Stimulated activated CD4-positive, alpha-beta T cell treated with anti-CD3 and anti-CD28 coated beads, Interleukin-12 subunit alpha, Interleukin-12 subunit beta, amount 100 ng/mL, for 24 hours (primary cell): ENCODE measurements around the gene CDCA7L.
"Not testable (repeated sequence)": the region's sequence is repeated elsewhere in the genome, so short reads cannot be mapped to it uniquely, and the experiment has no call there.

Source experiments
- DNase-seq, 2 experiments: peaks; one replicate each; pipeline ENCODE4 v3.0.0-alpha.2; 2020; ENCODE audit warnings: low read depth in 2 of 2

Gene CDCA7L

DNA sequence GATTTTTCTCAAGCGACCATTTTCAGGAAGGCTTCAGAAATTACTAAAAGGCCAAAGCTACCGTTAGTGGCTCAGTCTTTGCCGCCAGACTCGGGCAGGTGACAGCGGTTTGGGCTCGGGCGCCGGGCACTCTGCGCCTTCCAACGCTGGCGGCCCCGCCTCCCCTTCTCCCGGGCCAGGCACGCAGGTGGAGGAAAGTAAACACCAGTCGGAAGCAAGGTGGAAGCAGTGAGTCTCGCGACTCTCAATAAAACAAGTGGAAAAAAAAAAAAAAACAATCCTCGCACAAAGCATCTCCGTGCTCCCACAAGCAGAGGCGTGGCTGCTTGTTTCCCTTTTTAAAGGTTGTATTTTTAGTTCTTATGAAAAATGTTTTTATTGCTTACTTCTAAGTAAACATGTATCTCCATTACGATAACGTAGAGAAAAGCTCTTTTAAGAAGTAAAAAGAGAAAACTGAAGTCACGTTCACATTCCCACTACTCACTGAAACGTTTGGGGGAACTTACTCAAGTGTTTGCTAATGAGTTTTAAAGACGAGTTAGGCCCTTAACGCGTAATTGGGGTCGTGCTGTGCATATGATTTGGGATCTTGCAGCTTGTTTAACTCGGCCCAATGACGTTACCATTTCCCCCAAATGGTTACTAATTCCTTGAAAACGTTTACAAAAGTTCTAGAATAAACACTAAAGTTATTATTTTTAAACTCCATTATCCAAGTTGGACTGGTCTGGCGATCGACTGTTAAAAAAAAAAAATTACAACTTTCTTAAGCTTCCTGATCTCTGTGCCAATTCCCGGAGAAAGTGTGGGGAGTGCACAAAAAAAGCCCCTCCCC is 864 bp downstream of the CDCA7L start:
- DNase-seq, result peak in 1 of 2 experiments; percentile 52

GRCh38 chr7:21943436-21943835 is 2.3 kb downstream of the CDCA7L start:
- no peak for DNase-seq

DNA sequence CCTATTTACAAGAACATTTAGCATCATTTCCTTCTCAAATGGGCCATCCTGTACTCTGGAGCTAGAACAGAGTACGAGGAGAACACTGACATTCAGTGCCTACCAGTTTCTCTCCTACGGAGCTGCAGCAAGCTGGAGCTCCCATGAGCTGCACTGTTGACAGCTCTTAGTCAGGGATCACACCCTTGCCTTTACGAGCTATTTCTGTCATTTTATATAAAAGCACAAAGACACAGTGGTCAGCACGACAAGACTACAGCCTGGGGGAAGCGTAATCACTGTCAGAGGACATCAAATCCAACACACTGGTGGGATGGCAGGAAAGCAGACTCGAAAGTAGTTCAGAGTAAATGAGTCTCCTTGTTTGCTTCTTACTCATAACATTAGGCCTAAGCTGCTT is 2.7 kb downstream of the CDCA7L start:
- DNase-seq, result no peak

DNA sequence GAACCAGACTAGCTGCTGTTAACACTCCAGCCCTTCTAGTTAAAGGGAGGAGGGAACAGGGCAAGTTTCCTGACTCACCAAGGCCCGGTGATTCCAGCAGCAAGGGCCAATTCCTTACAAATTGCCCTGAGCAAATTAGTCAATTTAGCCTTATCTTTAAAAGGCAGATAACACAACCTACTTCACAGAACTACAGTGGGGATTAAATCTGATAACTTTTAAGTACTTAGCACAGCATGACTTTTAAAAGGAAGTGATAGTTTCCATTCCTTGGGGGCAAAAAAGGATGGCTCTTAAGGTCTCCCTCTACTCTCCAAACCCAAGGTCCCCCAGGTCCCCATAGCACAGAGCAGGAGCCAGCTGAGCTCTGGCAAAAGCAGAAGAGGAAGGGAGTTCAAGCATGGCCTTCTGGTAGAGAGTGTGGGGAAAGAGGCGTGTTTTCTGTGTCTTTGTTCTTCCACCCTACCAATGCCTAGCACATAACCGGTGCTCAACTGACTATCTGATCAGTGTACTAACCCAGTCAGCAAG is 4.0 kb downstream of the CDCA7L start:
- no peak for DNase-seq

DNA sequence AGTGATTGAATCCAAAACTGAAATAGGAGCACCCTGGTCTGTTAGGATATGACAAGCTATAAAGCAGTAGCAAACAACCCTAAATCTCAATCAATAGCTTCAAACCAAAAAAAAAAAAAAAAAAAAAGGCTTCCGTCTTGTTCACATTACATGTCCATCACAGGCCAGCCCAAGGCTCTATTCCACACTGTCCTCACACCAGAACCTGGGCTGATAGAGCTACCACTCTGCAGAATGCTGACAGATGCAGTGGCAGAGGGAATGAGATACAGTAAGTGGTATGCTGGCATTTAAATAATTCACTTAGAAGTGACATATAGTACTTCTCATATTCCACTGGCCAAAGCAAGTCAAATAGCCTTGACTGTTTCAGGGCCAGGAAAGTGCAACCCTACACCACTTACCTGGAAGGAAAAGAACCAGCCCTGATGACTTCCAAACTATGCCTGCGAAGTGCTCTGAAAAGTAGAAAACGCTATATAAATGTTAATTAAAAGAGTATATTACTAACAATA is 5.8 kb downstream of the CDCA7L start:
- no peak for DNase-seq

DNA sequence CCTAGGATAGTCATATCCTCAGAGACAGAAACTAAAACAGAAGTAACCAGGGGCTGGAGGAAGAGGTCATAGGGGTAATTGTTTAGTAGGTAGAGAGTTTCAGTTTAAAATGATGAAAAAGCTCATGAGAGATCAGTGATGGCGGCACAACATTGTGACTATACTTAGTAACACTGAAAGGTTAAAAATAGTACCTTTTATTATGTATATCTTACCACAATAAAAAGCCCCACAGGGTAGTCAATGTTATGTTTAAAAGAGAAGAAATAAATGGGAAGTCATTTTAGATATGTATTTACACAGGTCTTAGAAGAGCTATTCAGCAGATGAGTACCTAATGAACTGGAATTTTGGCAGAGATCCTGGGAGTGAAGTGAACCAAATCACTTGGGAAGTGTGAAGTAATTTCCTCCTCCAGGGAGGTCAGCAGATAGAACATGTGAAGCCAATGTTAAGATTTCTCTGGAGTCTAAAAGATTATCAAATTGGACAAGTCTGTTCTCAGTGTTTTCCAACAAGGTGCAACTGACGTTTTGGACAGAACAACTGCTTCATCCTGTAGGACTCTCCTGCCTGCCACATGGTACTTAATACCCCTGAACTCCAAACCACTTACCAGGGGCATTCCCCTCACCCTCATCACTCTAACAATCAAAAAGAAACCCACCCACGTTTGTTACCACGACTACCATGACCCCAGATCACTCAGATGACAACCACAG is 6.4 kb downstream of the CDCA7L start:
- peak; percentile 33 to 45 for DNase-seq

DNA sequence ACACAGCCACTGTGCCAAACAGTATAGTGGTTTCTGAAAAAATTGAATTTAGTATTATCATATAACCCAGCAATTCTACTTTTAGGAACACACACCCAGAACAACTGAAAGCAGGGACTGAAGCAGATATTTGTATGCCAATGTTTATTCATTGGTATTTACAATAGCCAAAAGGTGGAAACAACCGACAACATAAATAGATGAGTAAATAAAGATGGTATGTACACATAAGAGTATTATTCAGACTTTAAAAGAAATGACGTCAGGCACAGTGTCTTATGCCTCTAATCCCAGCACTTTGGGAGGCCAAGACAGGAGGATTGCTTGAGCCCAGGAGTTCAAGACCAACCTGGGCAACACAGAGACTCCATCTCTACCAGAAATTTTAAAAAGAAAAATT is 7.2 kb downstream of the CDCA7L start:
- no peak for DNase-seq

GRCh38 chr7:21934808-21935207 is 10.9 kb downstream of the CDCA7L start:
- no peak for DNase-seq

- not testable (repeated sequence) for DNase-seq
These were observed 12.4 kb downstream of the CDCA7L start for GRCh38 chr7:21933293-21933692.

GRCh38 chr7:21927693-21928092 is 18.0 kb downstream of the CDCA7L start:
- DNase-seq, result no peak

DNA sequence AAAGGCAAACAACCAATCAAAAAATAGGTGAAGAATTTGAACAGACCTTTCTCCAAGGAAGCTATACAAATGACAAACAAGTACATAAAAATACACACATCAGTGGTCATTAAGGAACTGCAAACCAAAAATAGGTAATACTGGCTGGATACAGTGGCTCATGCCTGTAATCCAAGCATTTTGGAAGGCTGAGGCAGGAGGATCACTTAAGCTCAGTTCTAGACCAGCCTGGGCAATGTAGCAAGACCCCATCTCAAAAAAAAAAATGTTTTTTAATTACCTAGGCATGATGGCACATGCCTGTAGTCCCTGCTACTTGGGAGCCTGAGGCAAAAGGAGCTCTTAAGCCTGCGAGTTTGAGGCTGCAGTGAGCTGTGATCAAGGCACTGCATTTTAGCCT is 19.3 kb downstream of the CDCA7L start:
- no peak for DNase-seq

DNA sequence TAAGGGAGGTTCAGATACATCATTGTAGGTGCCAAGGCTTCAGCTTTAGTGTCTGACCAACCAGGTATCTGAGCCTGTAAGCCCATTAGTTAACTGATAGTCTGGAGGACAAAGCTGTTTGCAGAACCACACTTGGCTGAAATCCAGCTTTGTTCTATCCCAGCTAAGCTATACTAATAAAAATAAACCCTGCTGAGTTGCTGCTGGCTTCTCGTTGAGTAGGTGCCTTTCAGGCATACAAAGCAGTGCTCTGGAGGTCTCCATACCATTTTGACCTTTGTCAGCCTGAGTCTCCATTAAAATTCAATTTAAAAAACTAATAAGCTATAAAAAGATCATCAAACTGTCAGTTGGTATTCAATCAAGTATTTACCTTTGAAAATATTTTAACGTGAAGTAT is 22.0 kb downstream of the CDCA7L start:
- no peak for DNase-seq

- no peak for DNase-seq
These were observed 23.1 kb downstream of the CDCA7L start for GRCh38 chr7:21922605-21923004.

- no peak for DNase-seq
These were observed 24.8 kb downstream of the CDCA7L start for GRCh38 chr7:21920936-21921335.

- no peak for DNase-seq
These were observed 27.5 kb downstream of the CDCA7L start for GRCh38 chr7:21918216-21918615.

DNA sequence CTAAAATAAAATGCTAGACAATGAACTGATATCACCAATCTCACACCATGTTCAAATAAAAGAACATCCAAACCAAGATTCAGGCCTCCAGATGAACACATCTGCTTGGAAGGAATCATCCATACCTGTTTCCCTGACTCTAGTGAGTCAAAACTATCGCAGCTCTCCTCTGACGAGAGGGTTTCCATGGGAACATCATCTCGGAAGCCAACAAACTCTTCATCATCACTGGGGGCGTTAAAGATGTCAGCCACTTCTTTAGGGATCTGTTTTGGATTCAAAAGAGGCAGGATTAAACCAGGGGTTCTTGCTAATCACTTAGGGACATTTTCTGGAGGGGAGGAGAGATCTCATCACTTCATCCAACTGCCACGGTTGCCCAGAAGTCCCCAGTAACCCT is 29.1 kb downstream of the CDCA7L start:
- DNase-seq, result no peak

DNA sequence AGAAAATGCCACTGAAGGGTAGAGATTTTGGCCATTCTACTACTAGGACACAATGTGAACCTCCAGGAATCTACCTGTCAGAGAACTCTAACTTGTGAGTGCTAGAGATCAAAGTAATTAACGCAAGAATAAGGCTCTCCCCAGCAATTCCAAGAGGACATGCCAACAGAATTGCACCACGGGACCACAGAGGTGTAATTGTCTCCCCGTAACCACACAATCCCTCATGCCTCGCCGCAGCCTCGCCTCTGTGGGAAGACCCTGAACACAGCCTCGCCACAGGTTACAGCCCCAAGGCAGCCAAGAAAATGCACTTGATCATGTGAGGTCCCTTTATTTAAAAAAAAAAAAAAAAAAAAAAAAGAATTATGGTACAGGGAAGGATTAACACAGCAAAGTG is 29.5 kb downstream of the CDCA7L start:
- DNase-seq, result no peak

DNA sequence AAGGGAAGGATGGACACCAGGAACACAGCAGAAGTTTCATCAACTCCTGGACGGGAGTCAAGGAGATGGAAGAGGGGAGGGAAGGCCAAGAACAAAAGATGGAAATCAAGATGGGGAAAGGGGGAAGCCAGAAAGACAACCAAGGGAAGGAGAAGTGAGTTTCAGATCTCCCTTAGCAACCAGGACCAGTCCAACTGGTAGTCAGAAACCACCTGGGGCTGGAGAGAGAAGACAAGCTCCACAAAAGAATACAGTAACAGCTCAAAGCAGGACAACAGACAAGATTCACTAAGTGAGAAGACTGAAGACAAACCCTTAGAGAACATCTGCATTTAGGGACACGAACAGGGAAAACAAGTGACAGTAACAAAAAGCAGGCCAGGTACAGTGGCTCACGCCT is 30.6 kb downstream of the CDCA7L start:
- no peak for DNase-seq

DNA sequence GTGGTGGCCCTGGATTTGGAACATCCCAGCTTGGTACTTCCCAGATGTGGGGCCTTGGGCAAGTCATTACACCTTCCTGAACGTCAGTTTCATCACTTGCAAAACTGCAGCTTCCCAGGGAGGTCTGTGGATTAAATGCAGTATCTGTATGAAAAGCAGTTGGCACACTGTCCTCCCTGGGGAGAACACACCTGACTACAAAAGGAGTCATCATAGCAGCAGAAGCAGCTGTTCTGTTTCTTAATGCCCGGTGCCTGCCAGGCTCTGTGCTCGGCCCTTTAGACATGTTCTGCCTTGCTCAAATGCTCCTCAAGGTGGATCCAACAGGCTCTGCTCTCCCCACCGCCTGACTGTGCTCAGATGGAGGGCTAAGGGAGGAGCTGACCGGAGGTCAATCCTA is 31.0 kb downstream of the CDCA7L start:
- DNase-seq, result no peak

DNA sequence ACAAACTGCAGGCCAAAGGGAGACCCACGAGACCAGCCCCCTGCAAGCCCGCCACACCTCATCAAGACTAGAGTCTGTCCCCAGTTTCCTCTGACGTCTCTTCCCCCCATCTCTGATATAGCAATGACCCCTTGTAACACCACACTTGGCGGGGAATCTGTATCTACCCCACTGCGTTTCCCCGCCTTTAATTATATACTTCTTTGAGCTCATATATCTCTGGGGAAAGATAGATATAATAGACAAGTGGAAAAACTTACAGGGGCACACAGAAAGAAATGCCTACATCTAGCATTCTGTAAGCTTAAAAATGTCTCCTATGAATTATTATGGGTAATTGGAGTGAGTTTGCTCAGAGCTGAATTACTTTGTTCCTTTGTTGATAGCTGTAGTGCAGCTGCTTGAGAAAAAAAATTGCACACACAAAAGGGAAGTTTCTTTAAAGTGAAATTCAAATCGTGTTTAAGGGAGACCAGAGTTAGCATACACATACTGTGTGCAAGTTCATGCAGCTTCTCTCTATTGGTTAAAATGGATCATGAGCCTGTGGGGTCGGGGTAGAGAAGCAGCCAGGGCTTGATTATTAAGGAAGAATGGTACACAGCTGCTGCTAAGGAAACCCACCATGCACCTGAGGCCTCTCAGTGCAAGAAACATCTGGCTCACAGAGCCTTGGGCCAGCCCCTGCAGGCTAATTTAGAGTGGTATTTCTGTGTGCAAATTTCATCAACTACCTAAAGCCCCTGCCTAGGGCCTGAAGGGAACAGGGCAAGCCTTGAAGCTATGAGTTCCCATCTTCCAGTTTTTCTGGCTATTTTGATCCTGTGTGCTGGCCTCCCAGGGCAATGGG is 32.5 kb downstream of the CDCA7L start:
- DNase-seq, result no peak

- DNase-seq, result no peak
These were observed 33.4 kb downstream of the CDCA7L start for GRCh38 chr7:21912305-21912704.

DNA sequence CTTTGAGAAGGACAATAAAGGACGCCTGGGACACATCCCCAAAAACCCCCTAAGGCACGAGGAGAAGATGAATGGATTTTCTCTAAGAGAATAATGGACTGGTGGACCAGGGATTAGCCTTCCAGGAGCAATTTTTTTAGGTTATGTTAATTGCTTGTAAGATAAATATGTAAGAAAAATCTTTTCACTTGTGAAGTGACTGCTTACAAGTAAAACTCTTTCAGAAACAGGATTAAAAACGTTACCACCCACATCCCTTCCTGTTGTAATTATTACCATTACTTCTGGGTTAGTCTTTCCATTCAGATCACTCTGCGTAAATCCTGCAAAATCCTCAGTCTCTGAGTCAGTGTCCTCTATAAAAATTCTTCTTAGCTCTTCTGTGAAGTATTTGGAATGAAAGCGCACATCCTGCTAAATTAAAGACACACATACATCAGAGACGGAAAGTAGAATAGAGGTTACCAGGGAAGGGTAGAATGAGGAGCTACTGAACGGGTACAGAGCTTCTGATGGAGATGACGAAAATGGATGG is 34.3 kb downstream of the CDCA7L start:
- no peak for DNase-seq
